K562 treated with DMSO at 1 percent for 4 hours (cell line): ENCODE data around the gene PDE4DIP. TPM values are rescaled to one million over a fixed set of nuclear protein-coding genes. Genes with fewer than 3 reads are reported as not detected.

Experiments used
- total RNA-seq: library from RNA; unstranded; fragments of 300-600 nt; gene quantifications from 2 replicates; pipeline ENCODE4 v1.2.3, GENCODE V29; 2022; ENCODE audit not compliant: insufficient read depth

PDE4DIP gene
- total RNA-seq = 182 and 211 TPM in 2 replicates

GRCh38 chr1:148844220-148844619, at the start of gene PDE4DIP:
Gene PDE4DIP (plus strand): TSS chr1:148844428. CDS start chr1:148844775, 347 bp downstream.

Other genes starting within 250 kb of the PDE4DIP start
- gene NBPF14, start 248.4 kb upstream of the PDE4DIP start, total RNA-seq = 2.2 and 3.6 TPM in 2 replicates
- 2.7 and 8.2 TPM in 2 replicates for gene NUDT4B, start 95.7 kb upstream of the PDE4DIP start, total RNA-seq